GM18499 (cell line): ENCODE measurements around the gene WNT11.

ENCODE experiments used
- ATAC-seq: cut with Tn5 transposase; IDR thresholded peaks from one replicate; pipeline ENCODE4 v1.9.1; 2021; ENCODE audit warnings: moderate number of reproducible peaks; ENCODE audit not compliant: insufficient read depth, unreplicated experiment

Gene WNT11

GRCh38 chr11:76184551-76184993, 21.7 kb downstream of the WNT11 start:
- ATAC-seq: no peak

- ATAC-seq: no peak
Measured at GRCh38 chr11:76181371-76181770, 24.9 kb downstream of the WNT11 start.

GRCh38 chr11:76179147-76179546, 27.2 kb downstream of the WNT11 start:
- no peak for ATAC-seq

GRCh38 chr11:76177250-76177686, 29.0 kb downstream of the WNT11 start:
- ATAC-seq: no peak

- no peak for ATAC-seq
Measured at GRCh38 chr11:76176463-76176862, 29.8 kb downstream of the WNT11 start.

- ATAC-seq: no peak
Measured at GRCh38 chr11:76175783-76176182, 30.5 kb downstream of the WNT11 start.

- no peak for ATAC-seq
Measured at GRCh38 chr11:76174330-76174729, 32.0 kb downstream of the WNT11 start.

GRCh38 chr11:76173663-76174062, 32.6 kb downstream of the WNT11 start:
- no peak for ATAC-seq

GRCh38 chr11:76172583-76172982, 33.7 kb downstream of the WNT11 start:
- no peak for ATAC-seq

GRCh38 chr11:76170468-76170867, 35.8 kb downstream of the WNT11 start:
- no peak for ATAC-seq

GRCh38 chr11:76169473-76169896, 36.8 kb downstream of the WNT11 start:
- no peak for ATAC-seq

GRCh38 chr11:76167590-76167989, 38.7 kb downstream of the WNT11 start:
- ATAC-seq: no peak

- ATAC-seq: no peak
Measured at GRCh38 chr11:76166314-76166713, 40.0 kb downstream of the WNT11 start.

GRCh38 chr11:76164861-76165751, 41.2 kb downstream of the WNT11 start:
- ATAC-seq: no peak

- ATAC-seq: no peak
Measured at GRCh38 chr11:76164081-76164480, 42.2 kb downstream of the WNT11 start.

GRCh38 chr11:76163289-76163880, 42.9 kb downstream of the WNT11 start:
- no peak for ATAC-seq

- no peak for ATAC-seq
Measured at GRCh38 chr11:76162336-76163288, 43.7 kb downstream of the WNT11 start.

GRCh38 chr11:76161261-76161961, 44.9 kb downstream of the WNT11 start:
- no peak for ATAC-seq

GRCh38 chr11:76160856-76161255, 45.4 kb downstream of the WNT11 start:
- no peak for ATAC-seq
